Stimulated activated CD8-positive, alpha-beta memory T cell treated with anti-CD3 and anti-CD28 coated beads, Interleukin-7, amount 100 ng/mL, for 1 hour (primary cell): ENCODE measurements around the gene ZNF81.
"Not testable (repeated sequence)": the region's sequence is repeated elsewhere in the genome, so short reads cannot be mapped to it uniquely, and the experiment has no call there.

Source experiments
- DNase-seq, 2 donors: peaks; one replicate each; pipeline ENCODE4 v3.0.0-alpha.2; 2020; ENCODE audit warnings: low read depth in 2 of 2

The ZNF81 gene

DNA sequence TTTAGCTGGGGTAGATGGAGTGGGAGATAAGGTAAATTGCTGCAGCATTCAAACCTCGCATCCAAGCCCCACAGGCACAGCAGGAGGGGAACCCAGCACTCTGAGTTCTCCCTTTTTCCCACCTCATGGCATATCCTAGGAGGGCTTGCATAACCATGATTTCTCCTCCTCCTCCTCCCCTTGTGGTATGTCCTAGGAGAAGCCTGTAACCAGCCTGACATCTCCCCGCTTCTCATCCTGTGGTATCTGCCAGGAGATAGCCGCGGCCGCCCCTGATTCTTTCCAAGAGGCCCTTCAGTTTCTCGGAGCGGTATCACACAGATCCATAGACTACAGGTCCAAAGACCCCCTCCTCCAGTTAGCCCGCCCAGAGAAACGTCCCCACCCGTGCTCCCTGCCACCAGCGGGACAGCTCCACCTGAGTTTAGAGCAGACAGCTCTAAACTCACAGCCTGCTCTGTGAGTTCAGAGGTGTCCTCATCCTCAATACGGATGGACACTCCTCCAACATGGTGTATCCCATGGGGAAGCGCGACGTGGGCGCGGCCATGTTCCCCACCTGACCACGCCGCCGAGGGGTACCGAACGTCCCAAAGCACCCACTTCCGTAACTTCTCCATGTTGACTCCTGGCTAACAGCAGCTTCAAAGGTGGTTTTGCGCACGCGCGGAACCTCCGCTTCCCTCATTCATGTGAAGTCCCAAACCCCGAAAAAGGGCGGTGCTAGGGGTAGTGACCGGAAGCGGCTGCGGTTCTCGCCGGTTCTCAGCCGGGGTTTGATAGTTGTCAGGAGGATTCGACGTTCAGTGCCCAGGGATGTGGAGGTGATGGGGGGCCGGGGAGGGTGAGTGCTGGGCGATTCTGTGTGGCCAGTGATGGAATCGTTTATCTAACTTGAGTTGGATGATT, at the start of gene ZNF81:
Gene ZNF81, plus strand, starts transcription at position 739 of the 909 bp plus-strand sequence. CDS start 9,366 bp downstream, outside the sequence.
- peak; percentile 75 to 81 for DNase-seq

- no peak for DNase-seq
These were observed 40.2 kb upstream of the ZNF81 start for GRCh38 chrX:47796433-47796906.

DNA sequence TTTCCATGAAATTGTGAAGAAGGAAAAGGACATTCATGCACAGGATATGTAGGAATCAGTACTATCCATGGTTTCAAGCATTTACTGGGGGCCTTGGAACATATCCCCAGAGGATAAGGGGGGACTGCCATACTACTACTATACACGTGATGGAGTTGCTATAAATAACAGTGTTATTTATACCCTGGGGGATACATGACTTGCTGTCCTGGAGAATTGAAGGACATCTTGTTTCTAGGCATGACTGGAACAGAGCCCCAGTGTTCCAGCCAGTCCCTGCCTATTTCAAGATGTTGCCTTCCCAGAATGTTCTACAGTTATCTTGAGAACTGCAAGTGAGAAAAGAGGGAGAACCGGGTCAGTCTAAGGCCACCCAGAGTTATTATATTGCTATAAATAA, 39.6 kb upstream of the ZNF81 start:
- no peak for DNase-seq

- no peak for DNase-seq
These were observed 37.8 kb upstream of the ZNF81 start for GRCh38 chrX:47798861-47799260.

DNA sequence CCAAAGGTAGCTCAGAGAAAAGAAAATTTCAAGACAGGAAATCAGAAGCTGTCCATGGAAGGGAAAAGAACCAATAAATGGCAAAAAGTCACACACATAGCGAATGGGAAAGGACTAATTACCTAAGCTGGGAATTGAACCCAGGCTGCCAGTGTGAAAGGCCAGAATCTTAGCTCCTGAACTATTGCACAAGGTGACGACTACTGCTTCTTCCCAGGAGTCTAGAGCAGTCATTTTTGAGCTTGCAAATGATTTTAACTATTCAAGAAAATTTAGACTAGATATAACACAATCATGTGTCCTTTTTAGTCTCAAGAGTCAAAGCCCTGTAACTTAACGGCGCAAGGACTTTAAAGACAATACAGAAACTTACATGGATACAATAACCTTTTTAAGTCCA, 34.1 kb upstream of the ZNF81 start:
- DNase-seq = no peak

GRCh38 chrX:47803103-47803502, 33.6 kb upstream of the ZNF81 start:
- DNase-seq = not testable (repeated sequence)

GRCh38 chrX:47804315-47804714, 32.4 kb upstream of the ZNF81 start:
- no peak for DNase-seq

DNA sequence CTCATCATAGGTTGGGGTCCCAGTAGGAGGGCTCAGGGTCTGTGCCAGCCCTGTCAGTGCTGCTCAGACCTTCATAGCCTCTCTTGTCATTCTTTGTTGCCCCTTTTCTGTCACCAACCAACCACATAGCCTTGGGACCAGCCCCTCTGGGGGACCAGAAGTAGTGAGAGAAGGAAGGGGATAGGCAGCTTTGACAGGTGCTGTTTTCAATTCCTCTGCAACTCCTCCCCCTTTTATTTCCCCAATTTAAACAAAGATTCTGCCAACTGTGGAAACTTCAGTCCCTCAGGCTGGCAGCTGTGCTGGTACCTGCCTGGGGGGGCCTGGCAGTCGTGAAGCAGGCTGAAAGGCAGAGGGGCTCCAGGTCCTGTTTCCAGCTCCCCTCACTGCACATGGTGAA, 30.9 kb upstream of the ZNF81 start:
- not testable (repeated sequence) for DNase-seq

GRCh38 chrX:47806415-47807271, 30.1 kb upstream of the ZNF81 start:
- DNase-seq = not testable (repeated sequence)

- DNase-seq = not testable (repeated sequence)
These were observed 29.5 kb upstream of the ZNF81 start for GRCh38 chrX:47807272-47807538.

DNA sequence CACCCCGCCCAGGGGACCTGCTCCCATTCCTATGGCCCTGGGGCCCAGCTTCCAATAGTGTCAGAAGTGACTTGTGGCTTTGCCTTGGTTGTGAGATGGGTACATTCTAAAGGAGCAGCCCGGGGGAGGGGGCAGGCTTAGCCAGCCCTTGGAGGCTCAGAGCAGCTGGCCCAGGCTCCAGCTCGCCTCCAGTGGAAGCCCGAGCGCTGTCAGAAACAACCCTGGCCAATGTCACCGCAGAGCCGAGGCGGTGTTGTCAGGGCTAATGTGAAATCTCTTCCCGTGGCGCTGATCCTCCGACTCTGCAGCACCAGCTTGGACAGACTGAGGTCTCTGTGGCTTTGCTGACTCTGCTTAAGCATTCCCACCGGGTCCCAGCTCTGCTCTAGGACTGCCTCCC, 29.2 kb upstream of the ZNF81 start:
- no peak for DNase-seq

GRCh38 chrX:47808904-47809788, 27.6 kb upstream of the ZNF81 start:
- DNase-seq = no peak

DNA sequence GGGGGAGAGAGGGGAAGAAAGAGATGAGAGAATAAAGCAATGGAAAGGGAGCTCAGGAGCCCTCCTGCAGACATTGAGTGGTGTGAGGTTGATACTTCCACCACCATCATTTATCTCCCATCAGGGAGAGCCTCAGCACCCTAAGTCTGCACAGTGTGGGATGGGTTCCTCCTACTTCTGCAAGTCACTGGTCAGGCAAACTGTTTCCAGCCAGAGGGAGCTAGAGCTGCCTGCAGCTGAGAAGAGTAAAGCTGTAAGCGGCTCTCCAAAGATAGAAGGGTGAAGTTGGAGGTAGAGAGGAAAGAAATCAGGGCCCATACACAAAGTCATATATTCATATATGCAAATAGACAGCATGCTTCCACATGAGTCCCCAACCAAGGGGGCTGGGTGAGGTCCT, 21.9 kb upstream of the ZNF81 start:
- DNase-seq = no peak

- no peak for DNase-seq
These were observed 20.5 kb upstream of the ZNF81 start for GRCh38 chrX:47815901-47816845.

- DNase-seq = no peak
These were observed 19.3 kb upstream of the ZNF81 start for GRCh38 chrX:47817421-47817820.

GRCh38 chrX:47817897-47818296, 18.8 kb upstream of the ZNF81 start:
- no peak for DNase-seq

GRCh38 chrX:47828984-47829383, 7.7 kb upstream of the ZNF81 start:
- no peak for DNase-seq

DNA sequence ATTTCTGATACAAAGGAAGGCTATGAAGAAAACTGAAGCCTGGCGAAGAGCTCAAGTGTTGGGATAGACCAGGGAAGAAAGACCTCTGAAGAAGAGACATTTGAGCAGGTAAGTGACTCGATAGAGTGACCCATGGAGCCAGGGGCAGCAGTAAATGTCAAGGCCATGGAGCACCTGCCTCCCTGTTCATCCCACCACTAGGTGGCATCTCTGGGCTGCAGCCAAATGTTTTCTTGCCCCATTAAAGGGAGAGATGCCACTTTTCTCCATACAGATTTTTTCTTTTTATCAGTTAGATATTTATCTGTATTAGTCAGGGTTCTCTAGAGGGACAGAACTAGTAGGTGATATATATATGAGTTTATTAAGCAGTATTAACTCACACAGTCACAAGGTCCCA, 4.9 kb upstream of the ZNF81 start:
- peak in 1 of 2 donors; percentile 4 for DNase-seq

GRCh38 chrX:47838361-47838760, 1.7 kb downstream of the ZNF81 start:
- no peak for DNase-seq

DNA sequence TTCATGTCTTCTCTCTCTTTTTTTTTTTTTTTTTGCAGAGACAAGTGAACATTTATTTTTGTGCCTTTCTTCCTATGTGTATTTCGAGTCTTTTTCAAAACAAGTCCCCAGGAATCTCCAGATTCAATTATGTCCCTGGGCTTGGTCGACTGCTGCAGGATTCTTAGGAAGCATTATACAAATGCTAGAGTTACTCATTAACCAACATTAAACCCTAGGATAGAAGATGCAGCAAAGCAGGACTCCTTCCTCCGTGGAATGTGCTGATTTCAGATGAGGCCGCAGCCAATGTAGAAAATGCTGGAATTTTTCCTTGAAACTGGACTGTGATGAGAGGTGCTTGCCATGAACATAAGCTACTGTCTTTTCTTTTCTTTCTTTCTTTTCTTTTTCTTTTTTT, 3.4 kb downstream of the ZNF81 start:
- no peak for DNase-seq

DNA sequence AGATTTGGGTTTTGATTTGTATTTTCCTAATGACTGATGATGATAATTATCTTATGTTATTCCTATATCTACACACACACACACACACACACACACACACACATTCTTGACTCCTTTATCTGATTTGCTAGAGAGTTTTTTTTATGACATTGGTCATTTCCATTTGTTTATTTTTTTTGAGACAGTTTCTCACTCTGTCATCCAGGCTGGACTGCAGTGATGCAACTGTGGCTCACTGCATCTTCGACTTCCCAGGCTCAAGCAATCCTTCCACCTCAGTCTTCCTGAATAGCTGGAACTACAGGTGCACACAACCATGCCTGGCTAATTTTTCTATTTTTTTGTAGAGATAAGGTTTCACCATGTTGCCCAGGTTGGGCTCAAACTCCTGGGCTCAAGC, 6.7 kb downstream of the ZNF81 start:
- no peak for DNase-seq
